ENCODE measurements around the gene LSM2.
"Not testable (repeated sequence)": the region's sequence is repeated elsewhere in the genome, so short reads cannot be mapped to it uniquely, and the experiment has no call there.

The LSM2 gene

DNA sequence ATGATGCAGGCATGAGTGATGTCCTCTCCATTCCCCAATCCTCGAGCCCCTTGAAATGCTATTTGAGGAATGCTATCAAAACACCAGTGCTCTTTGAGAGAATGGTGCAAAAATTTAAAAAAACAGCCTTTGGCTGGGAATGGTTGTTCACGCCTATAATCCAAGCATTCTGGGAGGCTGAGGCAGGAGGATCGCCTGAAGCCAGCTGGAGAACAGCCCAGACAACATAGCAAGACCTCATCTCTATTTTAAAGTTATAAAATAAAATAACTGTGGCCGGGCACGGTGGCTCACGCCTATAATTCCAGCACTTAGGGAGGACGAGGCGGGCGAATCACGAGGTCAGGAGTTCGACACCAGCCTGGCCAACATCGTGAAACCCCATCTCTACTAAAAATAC lies 7.0 kb downstream of the LSM2 start:
- no peak for DNase-seq (ENCODE audit: low read depth in 1 of 2, low spot score in 1 of 2)

DNA sequence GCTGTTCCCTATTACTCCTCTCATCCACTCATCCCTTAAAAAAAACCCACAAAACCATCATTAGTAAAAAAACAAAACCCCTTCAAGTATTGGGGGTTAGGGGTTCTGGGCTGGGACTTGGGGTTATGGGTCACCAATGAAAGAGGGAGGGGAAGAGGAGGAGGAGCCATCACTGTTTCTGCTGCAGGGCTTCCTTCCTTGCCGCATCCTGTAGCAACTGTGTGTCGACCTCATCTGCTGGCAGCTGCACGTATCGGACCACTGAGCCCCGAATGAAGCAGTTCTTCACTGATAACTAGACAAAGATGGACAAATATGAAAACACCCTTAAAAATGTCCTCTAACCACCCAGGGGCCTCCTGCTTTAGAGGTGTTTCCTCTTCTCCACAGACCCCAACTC lies 9.2 kb downstream of the LSM2 start:
- DNase-seq (ENCODE audit: low read depth in 1 of 2, low spot score in 1 of 2), result no peak

DNA sequence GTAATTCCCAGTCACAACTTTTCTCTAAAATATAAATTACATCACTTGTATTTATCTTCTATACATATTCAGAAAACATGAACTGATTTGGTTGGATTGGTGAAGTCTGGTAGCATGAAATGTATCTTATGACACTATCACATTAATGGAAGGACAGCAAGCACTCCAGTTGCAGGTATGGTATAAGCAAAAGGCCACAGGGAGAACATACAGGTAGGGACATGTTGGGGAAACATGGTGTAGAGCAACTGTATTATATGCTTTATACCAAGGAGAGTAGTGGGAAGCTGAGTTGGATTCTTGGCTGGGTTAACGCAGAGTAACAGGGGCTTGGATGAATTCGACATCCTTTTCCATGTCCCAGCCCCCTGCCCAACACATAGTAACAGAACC lies 9.8 kb downstream of the LSM2 start:
- no peak for DNase-seq (ENCODE audit: low read depth in 1 of 2, low spot score in 1 of 2)

DNA sequence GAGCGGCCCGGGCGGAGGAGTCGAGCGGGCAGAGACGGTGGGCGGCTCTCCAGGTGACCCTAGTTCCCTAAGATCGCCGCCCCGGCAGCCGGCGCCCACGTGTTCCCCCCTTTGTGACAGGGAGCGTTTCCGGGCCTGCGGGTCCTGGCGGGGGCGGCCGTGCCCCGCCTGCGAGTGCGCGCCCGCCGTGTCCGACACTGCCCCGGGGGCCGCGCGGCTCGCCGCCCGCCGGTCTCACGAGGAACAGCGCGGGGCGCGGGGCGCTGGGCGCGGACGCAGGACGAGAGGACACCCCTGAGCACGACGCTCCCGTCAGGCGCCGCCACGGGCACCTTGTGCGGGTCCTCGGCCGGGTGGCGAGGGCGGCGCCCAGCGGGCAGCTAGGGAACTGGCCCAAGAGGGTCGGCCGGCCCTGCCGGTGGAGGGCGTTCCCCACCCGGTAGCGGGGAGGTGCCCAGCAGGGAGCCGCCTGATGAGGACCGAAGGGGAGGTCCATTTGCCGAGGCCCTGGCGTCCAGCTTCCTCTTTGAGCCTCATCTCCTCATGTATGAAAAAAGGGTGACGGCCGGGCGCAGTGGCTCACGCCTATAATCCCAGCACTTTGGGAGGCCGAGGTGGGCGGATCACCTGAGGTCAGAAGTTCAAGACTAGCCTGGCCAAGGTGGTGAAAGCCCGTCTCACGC lies 11.0 kb downstream of the LSM2 start, which contains the start of gene VARS1:
TSS of gene VARS1 (minus strand) at position 137 of the 683 bp plus-strand sequence. CDS start 535 bp downstream, outside the sequence.
- peak; percentile 69 to 72 for DNase-seq (ENCODE audit: low read depth in 1 of 2, low spot score in 1 of 2)

DNA sequence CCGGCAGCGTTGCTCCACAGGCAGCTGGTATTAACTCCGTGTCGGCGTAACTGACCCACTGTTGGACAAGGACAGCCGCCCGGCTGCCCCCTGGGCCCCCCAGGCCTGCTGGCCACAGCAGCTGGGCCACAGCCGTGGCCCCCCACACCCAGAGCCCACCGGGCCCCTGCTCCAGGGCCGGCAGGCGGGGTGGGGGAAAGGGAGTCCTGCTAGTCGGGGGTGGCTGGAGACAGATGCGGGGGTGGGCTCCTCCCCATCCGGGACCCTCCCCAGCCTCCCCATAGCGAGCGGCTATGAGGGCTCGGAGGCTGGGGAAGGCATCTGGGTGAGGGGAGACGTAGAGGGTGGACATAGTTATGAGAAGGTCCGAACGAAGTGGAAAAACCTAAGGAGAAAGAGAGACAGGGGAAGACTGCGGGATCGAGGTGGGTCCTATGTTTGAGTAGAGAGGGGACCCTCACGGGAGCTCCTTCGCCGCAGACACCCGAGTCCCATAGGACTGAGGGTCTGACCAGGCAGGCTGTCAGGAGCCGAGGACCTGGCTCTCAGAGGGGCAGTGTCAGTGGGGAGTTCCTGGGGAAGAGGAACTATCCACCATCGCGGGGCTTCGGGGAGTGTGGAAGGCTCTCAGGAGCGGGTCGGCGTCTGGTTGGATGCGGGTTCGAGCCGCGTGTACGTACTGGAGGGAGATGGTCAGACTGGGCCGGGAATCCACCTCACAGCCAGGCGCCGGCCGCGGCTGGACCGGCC lies 11.7 kb downstream of the LSM2 start:
- DNase-seq (ENCODE audit: low read depth in 1 of 2, low spot score in 1 of 2), result peak in 1 of 2 donors; percentile 33

DNA sequence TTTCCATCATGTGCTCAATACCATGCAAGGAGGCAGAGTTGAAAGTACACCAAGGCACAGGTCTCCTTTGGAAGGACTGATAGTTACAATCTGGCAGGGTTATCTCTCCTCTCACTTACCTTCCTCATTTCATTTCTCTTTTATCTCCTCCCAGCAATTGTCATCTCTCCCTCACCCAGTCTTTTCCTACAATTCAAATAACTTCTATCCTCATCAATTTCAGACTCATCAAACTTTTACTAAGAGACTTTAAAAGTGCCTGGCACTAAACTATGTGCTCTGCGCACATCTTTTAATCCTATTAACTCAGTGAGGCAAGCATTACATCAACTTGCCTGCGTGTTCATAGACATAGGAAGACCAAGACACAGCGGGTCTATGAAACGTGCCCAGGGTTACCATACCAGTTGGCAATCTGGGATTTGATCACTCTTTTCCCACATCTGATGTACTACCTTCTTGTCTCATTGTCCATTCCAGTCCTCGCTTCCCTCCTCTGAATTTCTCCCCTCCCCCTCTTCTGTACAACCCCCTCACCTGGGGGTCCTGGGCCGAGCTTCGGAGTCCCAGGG lies 12.4 kb downstream of the LSM2 start:
- no peak for DNase-seq (ENCODE audit: low read depth in 1 of 2, low spot score in 1 of 2)

DNA sequence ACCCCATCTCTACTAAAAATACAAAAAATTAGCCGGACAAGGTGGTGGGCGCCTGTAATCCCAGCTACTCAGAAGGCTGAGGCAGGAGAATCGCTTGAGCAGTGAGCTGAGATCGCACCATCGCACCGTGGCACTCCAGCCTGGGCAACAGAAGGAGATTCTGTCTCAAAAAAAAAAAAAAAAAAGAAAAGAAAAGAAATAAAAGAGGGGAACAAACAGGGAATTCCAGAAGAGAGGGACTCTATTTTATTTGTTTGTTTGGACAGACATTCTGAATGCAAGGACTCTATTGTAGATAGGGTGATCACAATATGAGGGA lies 12.9 kb downstream of the LSM2 start:
- not testable (repeated sequence) for DNase-seq (ENCODE audit: low read depth in 1 of 2, low spot score in 1 of 2)

DNA sequence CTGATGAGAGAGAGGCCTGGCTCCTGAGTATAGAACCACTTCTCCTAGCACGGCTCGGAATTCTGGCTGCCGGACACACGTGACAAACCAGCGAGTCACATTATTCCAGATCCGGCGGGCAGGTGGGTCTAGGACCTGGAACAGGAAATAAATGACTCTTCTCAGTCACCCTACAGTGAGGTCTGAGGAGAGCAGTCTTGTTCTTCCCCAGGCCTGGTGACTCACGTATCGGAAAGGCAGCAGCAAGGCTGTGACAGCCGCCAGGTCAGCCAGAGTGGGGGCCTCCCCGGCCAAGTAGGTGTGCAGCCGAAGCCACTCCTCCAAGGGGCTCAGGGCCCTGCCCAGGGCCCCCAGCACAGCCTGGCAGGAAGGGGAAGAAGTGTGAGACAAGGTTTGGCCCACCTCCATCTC lies 14.0 kb downstream of the LSM2 start:
- DNase-seq (ENCODE audit: low read depth in 1 of 2, low spot score in 1 of 2), result no peak

DNA sequence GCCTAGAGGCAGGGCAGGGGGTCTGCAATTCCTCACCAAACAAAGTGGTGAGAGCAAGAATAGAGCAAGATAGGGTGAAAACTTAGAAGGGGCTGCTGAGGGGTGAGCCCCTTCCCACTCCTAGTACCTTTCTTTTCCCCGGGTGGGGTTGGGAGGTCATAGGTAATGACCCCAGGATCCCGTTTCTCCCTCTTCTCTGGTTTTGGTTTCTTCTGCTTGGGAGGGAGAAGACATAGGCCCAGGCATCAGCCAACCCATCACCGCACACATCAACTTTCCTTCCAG lies 14.7 kb downstream of the LSM2 start:
- no peak for DNase-seq (ENCODE audit: low read depth in 1 of 2, low spot score in 1 of 2)

DNA sequence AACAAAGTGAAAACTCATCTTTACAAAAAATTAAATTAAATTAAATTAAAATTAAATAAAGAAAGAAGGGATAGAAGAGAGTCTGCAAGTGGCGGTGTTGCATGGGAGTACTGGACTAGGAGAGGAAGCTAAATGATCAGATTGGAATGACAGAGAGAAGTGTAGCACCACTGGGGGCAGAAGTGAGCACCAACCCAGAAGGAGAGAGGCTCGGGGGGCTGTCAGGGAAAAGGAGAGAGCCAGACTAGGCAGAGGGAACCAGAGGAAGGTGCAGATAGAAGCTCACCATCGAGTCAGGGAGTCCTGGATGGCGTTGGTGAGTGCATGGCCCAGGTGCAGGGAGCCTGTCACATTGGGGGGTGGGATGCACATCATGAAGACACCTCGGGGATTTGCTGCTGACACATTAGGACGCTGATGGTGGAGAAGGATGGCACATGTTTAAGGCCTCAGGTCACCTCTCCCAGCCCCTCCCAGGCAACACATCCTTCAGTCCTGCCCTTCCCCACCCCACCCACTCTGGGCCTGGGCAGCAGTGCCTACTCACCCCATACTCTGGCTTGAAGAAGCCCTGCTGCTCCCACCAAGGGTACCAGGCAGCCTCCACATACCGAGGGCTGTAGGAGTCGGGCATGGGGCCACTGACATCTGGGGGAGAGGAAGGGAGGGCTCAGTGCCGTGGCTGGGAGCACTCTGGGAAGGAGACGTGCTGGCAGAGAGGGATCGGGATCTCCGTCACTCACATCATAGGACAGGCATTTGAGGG lies 15.3 kb downstream of the LSM2 start:
- no peak for DNase-seq (ENCODE audit: low read depth in 1 of 2, low spot score in 1 of 2)

DNA sequence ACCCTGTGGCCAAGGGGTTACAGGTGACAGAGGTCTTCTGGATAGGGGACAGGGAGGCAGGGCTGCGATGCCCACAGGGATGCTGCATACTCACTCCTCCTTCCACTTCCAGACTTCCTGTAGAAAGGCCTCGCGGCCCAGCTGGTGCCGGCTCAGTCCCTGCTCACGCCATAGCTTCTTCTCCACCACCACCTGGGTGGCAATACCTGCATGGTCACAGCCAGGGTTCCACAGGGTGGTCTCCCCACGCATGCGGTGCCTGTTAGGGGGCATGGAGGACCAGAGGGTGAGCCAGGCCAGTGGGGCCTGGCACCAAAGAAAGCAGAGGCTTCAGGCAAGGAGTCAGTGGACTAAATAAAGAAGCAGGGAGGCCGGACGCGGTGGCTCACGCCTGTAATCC lies 21.3 kb downstream of the LSM2 start:
- DNase-seq (ENCODE audit: low read depth in 1 of 2, low spot score in 1 of 2), result no peak

DNA sequence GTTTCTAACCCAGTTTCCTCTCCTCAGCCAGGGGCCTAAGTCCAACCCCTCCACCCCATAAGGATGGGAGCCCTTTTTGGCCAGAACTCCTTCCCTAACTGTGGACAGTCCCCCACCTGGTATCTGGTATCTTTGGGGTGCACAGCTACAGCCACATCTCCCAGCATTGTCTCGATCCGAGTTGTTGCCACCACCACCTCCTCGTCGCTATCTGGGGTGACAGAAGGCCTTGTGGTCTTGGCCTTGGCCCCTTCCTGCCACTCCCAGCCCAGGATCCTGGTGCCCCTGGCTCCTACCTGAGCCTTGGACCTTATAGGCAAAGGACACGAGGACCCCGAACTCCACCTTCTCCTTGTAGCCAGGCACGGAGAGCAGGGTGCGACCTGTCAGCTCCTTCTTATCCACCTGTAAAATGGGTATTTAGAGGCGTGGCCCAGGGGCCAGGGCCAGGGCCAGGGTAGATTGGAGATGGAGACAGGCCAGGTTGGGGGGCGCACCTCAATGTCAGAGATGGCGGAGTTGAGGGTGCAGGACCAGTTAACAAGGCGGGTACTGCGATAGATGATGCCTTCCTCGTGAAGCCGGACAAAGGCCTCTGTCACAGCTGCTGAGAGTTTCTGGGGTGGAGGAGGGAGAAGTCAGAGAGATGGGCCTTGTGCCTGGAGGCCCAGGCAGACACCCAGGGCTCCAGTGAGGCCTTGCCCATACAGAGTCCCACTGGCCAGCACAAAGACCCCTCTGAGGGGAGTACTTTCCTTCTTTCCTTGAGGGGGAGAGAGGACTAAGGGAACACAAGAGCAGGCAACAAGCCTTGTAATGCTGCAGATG lies 22.5 kb downstream of the LSM2 start:
- DNase-seq (ENCODE audit: low read depth in 1 of 2, low spot score in 1 of 2), result no peak

DNA sequence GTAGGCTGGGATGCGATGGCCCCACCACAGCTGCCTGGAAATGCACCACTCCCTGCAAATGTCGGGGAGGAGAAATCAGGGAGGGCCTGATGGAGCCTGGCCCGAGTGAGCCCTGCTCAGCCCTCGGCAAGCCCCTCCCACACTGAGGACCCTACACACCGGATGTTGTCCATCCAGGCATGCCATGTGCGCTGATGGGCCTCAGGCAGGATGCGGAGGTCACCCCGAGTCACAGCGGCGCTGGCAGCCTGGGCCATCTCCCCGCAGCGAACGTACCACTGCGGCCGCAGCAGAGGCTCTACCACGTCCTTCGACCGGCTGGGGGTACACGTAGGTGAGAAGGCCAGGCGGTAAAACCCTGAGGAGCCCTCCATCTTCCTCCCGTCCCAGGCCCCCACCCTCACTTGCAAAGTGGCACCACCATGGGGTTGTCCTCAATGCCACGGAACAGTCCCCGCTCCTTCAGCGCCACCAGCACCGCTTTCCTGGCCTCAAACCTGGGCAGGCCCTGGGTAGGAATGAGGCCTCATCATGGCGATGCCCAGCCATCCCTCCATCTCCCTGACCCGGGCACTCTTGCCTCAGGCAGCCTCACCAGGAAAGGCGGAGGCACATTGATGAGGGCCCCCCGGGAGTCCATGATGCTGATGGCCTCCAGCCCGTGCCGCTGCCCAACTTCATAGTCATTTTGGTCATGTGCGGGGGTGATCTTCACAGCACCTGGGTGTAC lies 24.5 kb downstream of the LSM2 start:
- no peak for DNase-seq (ENCODE audit: low read depth in 1 of 2, low spot score in 1 of 2)

DNA sequence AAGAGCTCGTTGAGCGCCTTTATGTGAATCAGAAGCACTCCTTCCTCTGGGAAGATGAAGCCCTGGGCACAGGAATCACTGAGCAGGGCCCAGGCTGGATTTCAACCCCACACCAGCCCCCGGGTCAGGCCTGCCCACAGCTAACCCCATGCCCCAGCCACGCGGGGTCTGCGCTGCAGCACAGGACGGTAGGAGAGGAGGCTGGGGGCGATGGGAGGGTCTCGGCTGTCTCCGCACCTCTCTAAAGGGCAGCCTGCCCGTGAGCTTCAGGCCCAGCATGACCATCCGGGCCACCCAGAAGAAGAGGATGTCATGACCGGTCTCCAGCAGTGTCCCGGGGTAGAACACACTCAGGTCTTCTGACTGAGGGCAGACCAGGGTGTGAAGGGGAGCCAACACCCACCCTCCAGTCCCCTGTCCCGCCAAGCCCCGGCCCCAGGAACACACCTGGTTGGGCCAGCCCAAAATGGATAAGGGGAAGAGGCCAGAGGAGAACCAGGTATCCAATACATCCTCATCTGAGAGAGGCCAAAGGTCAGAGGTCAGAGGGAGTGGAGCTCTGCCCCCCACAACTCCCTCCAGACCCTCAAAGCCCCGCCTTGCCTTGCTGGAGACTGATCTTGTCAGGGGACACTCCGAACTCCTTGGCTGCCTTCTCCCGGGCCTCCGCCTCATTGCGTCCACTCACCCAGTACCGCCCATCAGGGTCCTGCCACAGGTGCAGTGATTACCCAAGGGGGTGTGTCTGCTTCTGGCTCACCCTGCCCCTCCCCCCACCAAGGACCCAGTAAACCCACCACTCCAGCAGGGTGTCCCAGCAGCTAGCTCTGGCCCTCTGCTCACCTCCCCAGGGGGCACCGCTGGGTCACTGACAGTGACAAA lies 25.3 kb downstream of the LSM2 start:
- no peak for DNase-seq (ENCODE audit: low read depth in 1 of 2, low spot score in 1 of 2)

DNA sequence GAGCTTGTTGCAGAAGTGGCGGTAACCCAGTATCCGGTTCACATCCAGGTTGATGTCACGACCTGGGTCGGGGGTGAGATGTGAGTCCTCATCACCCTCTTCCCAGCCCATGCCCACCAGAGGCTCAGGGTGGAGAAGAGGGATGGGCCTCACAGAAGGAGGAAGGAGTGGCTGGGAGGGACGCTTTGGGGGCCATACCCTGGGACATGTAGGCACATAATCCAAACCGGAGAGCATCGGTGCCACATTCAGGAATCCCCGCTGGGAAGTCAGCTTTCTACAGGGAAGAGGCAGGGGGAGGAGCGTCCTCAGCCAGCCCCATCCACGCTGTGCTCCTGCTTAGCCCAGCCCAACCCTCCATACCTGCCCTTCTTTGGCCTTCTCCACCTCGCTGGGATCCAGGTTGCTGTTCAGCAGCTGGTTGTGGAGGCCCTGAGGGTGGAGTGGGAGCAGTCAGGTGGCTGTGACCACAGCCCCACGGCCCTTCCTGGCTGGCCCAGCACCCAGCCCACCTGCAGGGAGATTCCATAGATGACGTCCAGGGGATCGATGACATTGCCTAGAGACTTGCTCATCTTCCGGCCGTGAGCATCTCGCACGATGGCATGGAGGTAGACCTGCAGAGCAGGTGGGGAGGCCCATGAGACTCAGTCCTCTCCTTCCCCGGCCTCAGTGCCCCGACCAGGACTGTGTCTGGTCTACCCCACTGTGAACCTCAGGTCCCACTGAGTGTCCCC lies 26.1 kb downstream of the LSM2 start:
- DNase-seq (ENCODE audit: low read depth in 1 of 2, low spot score in 1 of 2), result no peak

DNA sequence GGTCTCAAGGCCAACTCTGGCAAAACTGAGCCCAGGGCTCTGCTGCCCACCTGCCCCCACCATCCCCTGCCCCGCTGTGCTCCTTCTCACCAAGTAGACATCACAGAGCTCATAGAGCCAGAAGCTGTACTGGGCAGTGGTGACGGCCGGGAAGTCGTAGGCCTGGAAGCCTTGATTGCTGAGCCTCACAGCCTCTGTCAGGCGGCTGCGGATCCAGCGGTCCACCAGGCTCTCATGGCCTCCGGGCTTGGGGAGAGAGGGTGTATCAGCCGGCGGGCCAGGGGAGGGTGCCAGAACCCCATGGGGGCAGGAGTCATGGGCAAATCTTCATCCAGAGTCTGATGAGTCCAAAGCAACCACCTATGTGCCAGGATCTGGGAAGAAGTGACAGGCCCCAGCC lies 26.9 kb downstream of the LSM2 start:
- DNase-seq (ENCODE audit: low read depth in 1 of 2, low spot score in 1 of 2), result no peak

DNA sequence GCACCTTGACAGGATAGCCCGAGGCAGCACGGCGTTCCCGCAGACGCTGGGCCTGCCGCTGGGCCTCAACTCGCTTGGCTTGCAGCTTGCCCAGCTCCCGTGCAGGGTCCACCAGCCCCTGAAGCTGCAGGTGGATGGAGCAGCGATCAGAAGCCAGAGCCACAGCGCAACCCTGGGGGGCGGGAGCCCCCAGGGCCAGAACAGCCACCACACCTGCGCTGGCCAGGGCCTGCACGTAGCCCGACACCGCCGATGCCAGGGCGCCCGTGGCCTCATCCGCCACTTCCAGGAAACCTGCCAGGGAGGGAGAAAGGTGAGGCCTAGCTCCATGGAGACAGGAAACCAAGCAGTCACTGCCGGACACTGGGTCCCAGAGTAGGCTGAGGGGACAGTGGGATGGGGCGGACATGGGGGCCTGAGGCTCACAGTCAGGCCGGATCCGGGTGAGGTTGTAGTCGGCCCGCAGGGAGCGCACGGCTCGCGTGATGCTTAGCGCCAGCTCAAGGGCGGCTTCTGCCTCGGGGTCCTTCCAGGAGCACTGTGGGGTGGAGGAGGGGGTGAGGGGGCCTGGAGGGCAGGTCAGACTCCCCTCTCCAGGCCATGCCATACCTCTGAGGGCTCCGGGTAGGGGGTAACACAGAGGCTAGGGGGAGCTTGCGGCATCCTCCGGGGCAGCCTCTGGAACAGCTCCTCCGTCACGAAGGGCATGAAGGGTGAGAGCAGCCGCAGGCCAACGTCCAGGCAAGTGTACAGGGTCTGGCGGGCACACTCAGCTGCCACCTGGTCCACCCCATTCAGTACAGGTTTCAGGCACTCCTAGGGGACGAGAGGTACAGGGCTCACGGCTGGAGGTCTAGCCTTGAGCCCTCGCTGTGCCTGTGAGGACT lies 27.5 kb downstream of the LSM2 start:
- DNase-seq (ENCODE audit: low read depth in 1 of 2, low spot score in 1 of 2), result no peak

DNA sequence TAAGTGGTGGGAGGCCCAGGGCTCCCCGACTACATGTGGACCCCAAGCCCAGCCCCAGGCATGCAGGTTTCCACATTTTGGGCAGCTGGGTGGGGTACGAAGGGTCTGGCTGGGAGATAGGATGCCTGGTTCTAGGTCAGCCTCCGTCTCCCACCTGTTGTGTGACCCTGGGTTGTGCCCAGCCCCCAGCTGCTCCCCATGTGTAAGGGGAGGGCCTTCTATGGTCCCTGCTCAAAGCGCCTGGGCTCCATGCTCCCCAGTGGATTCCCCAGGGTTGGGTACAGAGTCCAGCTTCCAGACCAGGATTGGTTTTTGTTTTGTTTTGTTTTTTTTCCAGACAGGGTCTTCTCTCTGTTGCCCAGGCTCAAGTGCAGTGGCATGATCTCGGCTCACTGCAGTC lies 28.6 kb downstream of the LSM2 start:
- DNase-seq (ENCODE audit: low read depth in 1 of 2, low spot score in 1 of 2), result no peak
